ENCODE results near the gene TNFAIP1.
"Not testable (repeated sequence)": the region's sequence is repeated elsewhere in the genome, so short reads cannot be mapped to it uniquely, and the experiment has no call there.

The TNFAIP1 gene

DNA sequence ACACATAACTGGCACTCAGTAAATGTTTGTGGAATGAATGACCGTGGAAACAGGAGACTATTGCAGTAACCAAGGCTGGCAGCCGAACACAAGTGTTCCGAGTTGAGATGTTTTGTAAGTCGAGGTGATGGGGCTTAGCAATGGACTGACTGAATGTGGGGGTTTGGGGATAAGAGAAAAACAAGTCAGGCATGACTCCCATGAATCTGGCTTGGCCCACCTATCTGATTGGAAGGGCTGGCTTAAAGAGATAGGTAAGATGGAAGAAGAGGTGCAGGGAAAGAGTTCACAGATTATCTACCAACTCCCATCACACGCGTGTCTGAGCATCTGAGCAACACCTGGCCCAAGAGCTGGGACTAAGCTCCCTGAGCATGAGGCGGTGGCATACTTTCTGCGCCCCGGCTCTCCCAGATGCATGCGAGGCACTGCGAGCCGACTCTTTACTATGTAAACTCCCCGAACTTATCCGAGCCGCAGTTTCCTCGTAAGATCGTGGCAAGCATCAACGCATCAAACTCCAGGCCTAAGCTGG, 828 bp upstream of the TNFAIP1 start:
- H3K27me3 Mint-ChIP-seq = no peaks in the 10 kb centered on the region
- H3K4me1 Mint-ChIP-seq (ENCODE audit: low read depth) = peaks cover 54% of the 10 kb centered on the region
- peaks cover 2% of the 10 kb centered on the region for H3K36me3 Mint-ChIP-seq
- H3K4me3 Mint-ChIP-seq = peak overlapping the region; percentile 96
- H3K27ac Mint-ChIP-seq = peak overlapping the region; percentile 79
- H3K9me3 Mint-ChIP-seq (ENCODE audit: low read depth) = no peaks in the 10 kb centered on the region

- H3K4me3 Mint-ChIP-seq = peak overlapping the region; percentile 96
- H3K9me3 Mint-ChIP-seq (ENCODE audit: low read depth) = no peaks in the 10 kb centered on the region
- H3K27ac Mint-ChIP-seq = peak overlapping the region; percentile 76
- peaks cover 2% of the 10 kb centered on the region for H3K36me3 Mint-ChIP-seq
- peaks cover 54% of the 10 kb centered on the region for H3K4me1 Mint-ChIP-seq (ENCODE audit: low read depth)
- H3K27me3 Mint-ChIP-seq = no peaks in the 10 kb centered on the region
Measured at GRCh38 chr17:28335959-28336871, 654 bp downstream of the TNFAIP1 start.

GRCh38 chr17:28338056-28338768, 2.7 kb downstream of the TNFAIP1 start:
- H3K27ac Mint-ChIP-seq = no peak overlapping the region
- H3K4me1 Mint-ChIP-seq (ENCODE audit: low read depth) = peaks cover 48% of the 10 kb centered on the region
- H3K9me3 Mint-ChIP-seq (ENCODE audit: low read depth) = no peaks in the 10 kb centered on the region
- H3K4me3 Mint-ChIP-seq = no peak overlapping the region
- no peaks in the 10 kb centered on the region for H3K27me3 Mint-ChIP-seq
- peaks cover 2% of the 10 kb centered on the region for H3K36me3 Mint-ChIP-seq

- H3K4me3 Mint-ChIP-seq; H3K9me3 Mint-ChIP-seq (ENCODE audit: low read depth); H3K27me3 Mint-ChIP-seq; H3K27ac Mint-ChIP-seq; H3K36me3 Mint-ChIP-seq: not testable (repeated sequence)
- peaks cover 45% of the 10 kb centered on the region for H3K4me1 Mint-ChIP-seq (ENCODE audit: low read depth)
Measured at GRCh38 chr17:28338769-28339212, 3.2 kb downstream of the TNFAIP1 start.

GRCh38 chr17:28339431-28339830, 3.9 kb downstream of the TNFAIP1 start:
- H3K4me1 Mint-ChIP-seq (ENCODE audit: low read depth) = peaks cover 39% of the 10 kb centered on the region
- no peaks in the 10 kb centered on the region for H3K27me3 Mint-ChIP-seq
- no peak overlapping the region for H3K4me3 Mint-ChIP-seq
- no peak overlapping the region for H3K27ac Mint-ChIP-seq
- peaks cover 2% of the 10 kb centered on the region for H3K36me3 Mint-ChIP-seq
- no peaks in the 10 kb centered on the region for H3K9me3 Mint-ChIP-seq (ENCODE audit: low read depth)

DNA sequence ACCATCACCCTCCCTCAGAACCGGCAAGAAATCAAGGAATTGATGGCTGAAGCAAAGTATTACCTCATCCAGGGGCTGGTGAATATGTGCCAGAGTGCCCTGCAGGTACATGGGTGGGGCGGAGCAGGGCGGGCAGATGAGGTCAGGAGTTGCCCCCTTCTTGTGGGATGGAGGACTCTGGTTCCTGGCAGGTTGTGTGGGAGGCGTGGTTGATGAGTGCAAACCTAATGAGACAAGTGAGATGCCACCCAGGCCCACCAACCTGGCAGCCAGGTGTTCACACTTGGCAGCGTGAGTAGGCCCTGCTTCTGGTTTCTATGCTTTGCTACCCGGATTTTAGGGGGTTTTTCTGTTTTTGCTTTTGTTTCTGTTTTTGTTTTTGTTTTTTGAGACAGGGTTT, 4.8 kb downstream of the TNFAIP1 start:
- no peak overlapping the region for H3K27ac Mint-ChIP-seq
- no peaks in the 10 kb centered on the region for H3K9me3 Mint-ChIP-seq (ENCODE audit: low read depth)

DNA sequence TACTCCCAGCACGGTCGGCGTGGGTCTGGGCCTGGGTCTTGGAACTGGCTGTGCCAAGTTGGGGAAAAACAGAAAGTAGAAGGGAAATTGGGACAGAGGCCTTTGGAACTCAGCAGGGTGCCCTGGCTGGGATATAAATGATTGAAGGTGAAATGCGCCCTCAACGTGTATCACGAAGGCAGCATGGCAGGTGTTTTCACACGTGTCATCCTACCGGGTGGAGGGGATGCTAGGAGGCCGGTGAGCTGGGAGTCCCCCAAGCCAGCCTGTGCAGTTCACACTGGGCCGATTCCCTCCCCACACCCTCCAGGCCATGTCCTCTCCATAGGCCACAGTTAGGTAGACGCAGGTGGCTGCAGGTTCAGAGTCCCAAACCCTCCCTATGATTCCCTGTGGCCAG, 6.0 kb downstream of the TNFAIP1 start:
- no peak overlapping the region for H3K4me3 Mint-ChIP-seq
- H3K36me3 Mint-ChIP-seq = peaks cover 2% of the 10 kb centered on the region
- peaks cover 27% of the 10 kb centered on the region for H3K4me1 Mint-ChIP-seq (ENCODE audit: low read depth)
- no peaks in the 10 kb centered on the region for H3K9me3 Mint-ChIP-seq (ENCODE audit: low read depth)
- H3K27ac Mint-ChIP-seq = no peak overlapping the region
- H3K27me3 Mint-ChIP-seq = no peaks in the 10 kb centered on the region

More for the DNA sequence above, 4.8 kb downstream of the TNFAIP1 start:
- Mint-ChIP-seq H3K36me3 (peaks cover 2% of the 10 kb centered on the region), H3K4me3 (no peak overlapping the region), H3K27me3 (no peaks in the 10 kb centered on the region), H3K4me1 (ENCODE audit: low read depth) (peaks cover 33% of the 10 kb centered on the region)

DNA sequence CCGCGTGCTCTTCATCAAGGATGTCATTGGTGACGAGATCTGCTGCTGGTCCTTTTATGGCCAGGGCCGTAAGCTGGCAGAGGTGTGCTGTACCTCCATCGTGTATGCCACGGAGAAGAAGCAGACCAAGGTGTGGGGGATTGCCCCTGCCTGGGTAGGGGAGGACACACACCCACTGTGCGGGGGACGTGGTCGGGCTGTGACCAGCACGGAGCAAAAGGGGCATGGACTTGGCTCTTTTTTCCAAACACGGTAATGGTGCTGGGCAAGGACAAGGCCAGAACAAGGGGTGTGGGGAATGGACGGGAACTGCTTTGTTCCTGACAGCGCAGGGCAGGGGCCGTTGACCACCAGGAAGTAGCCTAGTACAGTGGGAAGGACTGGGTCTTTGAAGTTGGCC, 6.8 kb downstream of the TNFAIP1 start:
- Mint-ChIP-seq H3K4me1 (ENCODE audit: low read depth) (peaks cover 19% of the 10 kb centered on the region), H3K9me3 (ENCODE audit: low read depth) (no peaks in the 10 kb centered on the region), H3K4me3 (no peak overlapping the region), H3K27ac (no peak overlapping the region), H3K27me3 (no peaks in the 10 kb centered on the region), H3K36me3 (no peaks in the 10 kb centered on the region)

DNA sequence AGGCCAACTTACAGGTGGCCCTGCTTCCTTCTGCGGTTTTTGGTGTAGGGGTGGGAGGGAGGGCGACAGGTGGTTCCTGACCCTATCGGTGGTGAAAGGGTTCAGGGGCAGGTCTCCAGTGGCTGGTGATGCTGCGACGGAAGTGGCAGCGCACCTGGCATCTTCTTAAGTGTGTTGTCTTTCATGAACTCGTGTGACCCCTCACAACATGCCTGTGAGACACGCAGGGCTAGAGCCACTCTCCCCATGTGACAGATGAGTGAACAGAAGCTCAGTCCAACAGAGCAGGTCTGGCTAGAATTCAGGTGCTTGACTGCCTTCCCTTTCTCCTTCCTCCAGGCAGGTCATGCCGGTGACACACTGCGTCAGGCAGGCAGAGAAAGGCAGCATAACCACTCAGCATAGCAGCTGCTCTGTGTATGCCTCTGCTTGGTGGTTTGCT, 8.0 kb downstream of the TNFAIP1 start:
- Mint-ChIP-seq H3K27ac (peak overlapping the region; percentile 34), H3K36me3 (no peaks in the 10 kb centered on the region), H3K4me1 (ENCODE audit: low read depth) (peaks cover 10% of the 10 kb centered on the region), H3K27me3 (no peaks in the 10 kb centered on the region), H3K9me3 (ENCODE audit: low read depth) (no peaks in the 10 kb centered on the region), H3K4me3 (no peak overlapping the region)

- H3K4me1 Mint-ChIP-seq (ENCODE audit: low read depth) = peaks cover 8% of the 10 kb centered on the region
Measured at GRCh38 chr17:28344011-28344410, 8.4 kb downstream of the TNFAIP1 start.

GRCh38 chr17:28344435-28344901, 8.9 kb downstream of the TNFAIP1 start:
- no peaks in the 10 kb centered on the region for H3K9me3 Mint-ChIP-seq (ENCODE audit: low read depth)
- peak overlapping the region; percentile 72 for H3K27ac Mint-ChIP-seq
- H3K36me3 Mint-ChIP-seq = no peaks in the 10 kb centered on the region
- H3K27me3 Mint-ChIP-seq = no peaks in the 10 kb centered on the region
- H3K4me1 Mint-ChIP-seq (ENCODE audit: low read depth) = peaks cover 5% of the 10 kb centered on the region
- H3K4me3 Mint-ChIP-seq = no peak overlapping the region

More at GRCh38 chr17:28344011-28344410, 8.4 kb downstream of the TNFAIP1 start:
- no peaks in the 10 kb centered on the region for H3K36me3 Mint-ChIP-seq
- no peaks in the 10 kb centered on the region for H3K27me3 Mint-ChIP-seq
- H3K27ac Mint-ChIP-seq = peak overlapping the region; percentile 72
- H3K4me3 Mint-ChIP-seq = no peak overlapping the region
- no peaks in the 10 kb centered on the region for H3K9me3 Mint-ChIP-seq (ENCODE audit: low read depth)

DNA sequence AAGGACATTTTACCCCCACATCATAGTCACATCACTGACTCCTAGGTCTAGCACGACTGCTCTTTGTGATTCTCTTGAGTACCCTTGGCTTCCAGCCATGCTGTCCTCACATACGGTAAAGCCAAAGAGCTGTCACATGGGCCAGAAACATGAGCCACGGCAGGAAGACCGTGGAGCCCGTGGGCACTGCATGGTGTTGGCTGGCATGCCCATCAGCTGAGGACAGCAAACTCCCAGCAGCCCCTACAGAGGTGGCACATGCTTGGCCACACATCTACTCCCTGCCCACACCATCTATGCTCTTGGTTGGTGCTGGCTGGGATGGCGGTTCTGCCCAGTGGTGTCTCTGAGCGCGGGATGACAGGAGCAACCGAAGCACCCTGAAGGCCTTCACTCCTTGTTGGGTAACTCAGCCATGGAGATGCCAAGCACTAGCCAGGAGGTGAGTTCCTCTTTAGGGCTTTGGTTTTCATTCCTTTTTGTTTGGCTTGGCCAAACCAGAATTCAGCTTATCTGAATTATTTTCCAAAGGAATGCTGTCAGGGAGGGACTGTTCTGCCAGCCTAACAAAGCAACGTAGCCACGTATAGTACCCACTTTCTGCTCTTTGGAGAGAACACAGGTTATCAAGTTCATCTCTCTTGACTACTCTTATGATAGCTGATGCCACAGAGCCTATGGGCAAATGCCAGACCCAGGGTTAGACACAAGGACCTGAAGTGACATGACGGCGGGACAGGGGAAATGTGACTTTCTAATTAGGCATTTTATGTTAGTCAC, 10.0 kb downstream of the TNFAIP1 start:
- no peaks in the 10 kb centered on the region for H3K27me3 Mint-ChIP-seq
- H3K36me3 Mint-ChIP-seq = no peaks in the 10 kb centered on the region
- H3K9me3 Mint-ChIP-seq (ENCODE audit: low read depth) = no peaks in the 10 kb centered on the region
- H3K4me1 Mint-ChIP-seq (ENCODE audit: low read depth) = peaks cover 4% of the 10 kb centered on the region
- H3K27ac Mint-ChIP-seq = no peak overlapping the region
- H3K4me3 Mint-ChIP-seq = no peak overlapping the region

GRCh38 chr17:28346199-28346580, 10.6 kb downstream of the TNFAIP1 start:
- Mint-ChIP-seq H3K36me3 (no peaks in the 10 kb centered on the region), H3K27ac (no peak overlapping the region), H3K4me3 (no peak overlapping the region), H3K9me3 (ENCODE audit: low read depth) (no peaks in the 10 kb centered on the region), H3K27me3 (no peaks in the 10 kb centered on the region), H3K4me1 (ENCODE audit: low read depth) (peaks cover 4% of the 10 kb centered on the region)

GRCh38 chr17:28346746-28347246, 11.2 kb downstream of the TNFAIP1 start:
- Mint-ChIP-seq H3K4me3 (no peak overlapping the region), H3K9me3 (ENCODE audit: low read depth) (no peaks in the 10 kb centered on the region), H3K36me3 (no peaks in the 10 kb centered on the region), H3K27me3 (no peaks in the 10 kb centered on the region), H3K4me1 (ENCODE audit: low read depth) (peaks cover 4% of the 10 kb centered on the region), H3K27ac (no peak overlapping the region)
